ENCODE data around the gene FAM20C. TPM values are rescaled to one million over a fixed set of nuclear protein-coding genes. Genes with fewer than 3 reads are reported as not detected.

FAM20C gene
- total RNA-seq, 2 donors from 2014 or later, result 18.5 to 18.9 TPM

- no peak for TF ChIP-seq CTCF (IDR thresholded peaks at IDR 0.05)
- no peak overlapping the region for H3K27ac ChIP-seq
- intact Hi-C loops (cut with DNase I), result no loop called here
- DNase-seq, result peak; percentile 15
- H3K36me3 ChIP-seq, result no peaks in the 10 kb centered on the region
- H3K4me3 ChIP-seq, result no peak overlapping the region
- H3K4me1 ChIP-seq, result peaks cover 5% of the 10 kb centered on the region
- no peaks in the 10 kb centered on the region for H3K27me3 ChIP-seq
- H3K9ac ChIP-seq (ENCODE audit: low read depth in 2 of 2, low read length in 2 of 2), result no peak overlapping the region
- H3K9me3 ChIP-seq, result no peaks in the 10 kb centered on the region
Observed at GRCh38 chr7:167976-168791, 24.2 kb upstream of the FAM20C start.

- Histone ChIP-seq H3K9me3 (no peaks in the 10 kb centered on the region), H3K4me3 (no peak overlapping the region), H3K9ac (ENCODE audit: low read depth in 2 of 2, low read length in 2 of 2) (no peak overlapping the region), H3K27ac (no peak overlapping the region), H3K4me1 (peaks cover 5% of the 10 kb centered on the region), H3K36me3 (no peaks in the 10 kb centered on the region), H3K27me3 (no peaks in the 10 kb centered on the region)
- no peak for TF ChIP-seq CTCF (IDR thresholded peaks at IDR 0.05)
- intact Hi-C loops (cut with DNase I), result no loop called here
- DNase-seq, result peak; percentile 14
Observed at GRCh38 chr7:169276-170172, 22.8 kb upstream of the FAM20C start.

- intact Hi-C loops (cut with DNase I), result no loop called here
- Histone ChIP-seq H3K4me1 (no peaks in the 10 kb centered on the region), H3K27me3 (no peaks in the 10 kb centered on the region), H3K9me3 (no peaks in the 10 kb centered on the region), H3K4me3 (no peak overlapping the region), H3K36me3 (no peaks in the 10 kb centered on the region), H3K27ac (no peak overlapping the region), H3K9ac (ENCODE audit: low read depth in 2 of 2, low read length in 2 of 2) (no peak overlapping the region)
- TF ChIP-seq CTCF (IDR thresholded peaks at IDR 0.05), result no peak
- DNase-seq, result peak; percentile 16
Observed at GRCh38 chr7:170551-171363, 21.6 kb upstream of the FAM20C start.

GRCh38 chr7:171364-171904 lies 20.9 kb upstream of the FAM20C start:
- H3K27me3 ChIP-seq, result no peaks in the 10 kb centered on the region
- no peaks in the 10 kb centered on the region for H3K9me3 ChIP-seq
- no peak overlapping the region for H3K9ac ChIP-seq (ENCODE audit: low read depth in 2 of 2, low read length in 2 of 2)
- intact Hi-C loops (cut with DNase I), result no loop called here
- no peaks in the 10 kb centered on the region for H3K4me1 ChIP-seq
- TF ChIP-seq CTCF (IDR thresholded peaks at IDR 0.05), result no peak
- DNase-seq, result peak; percentile 14
- no peak overlapping the region for H3K4me3 ChIP-seq
- H3K27ac ChIP-seq, result no peak overlapping the region
- H3K36me3 ChIP-seq, result no peaks in the 10 kb centered on the region
